Neural progenitor cell (in vitro differentiated cells): ENCODE results near the gene ANLN.

Source experiments
- EZH2 ChIP-seq: fragments of 200-600 bp; sonication (generic); IDR thresholded peaks from 2 replicates; pipeline ENCODE4 v1.6.1; 2017; ENCODE audit warnings: antibody characterized with exemption, mild to moderate bottlenecking, moderate library complexity
- TF ChIP-seq, protein P1 (sequence below): fragments of 200-600 bp; sonication (generic); IDR thresholded peaks from 2 replicates; pipeline ENCODE4 v1.5.1; 2017; ENCODE audit warnings: antibody characterized with exemption, mild to moderate bottlenecking

DNA sequence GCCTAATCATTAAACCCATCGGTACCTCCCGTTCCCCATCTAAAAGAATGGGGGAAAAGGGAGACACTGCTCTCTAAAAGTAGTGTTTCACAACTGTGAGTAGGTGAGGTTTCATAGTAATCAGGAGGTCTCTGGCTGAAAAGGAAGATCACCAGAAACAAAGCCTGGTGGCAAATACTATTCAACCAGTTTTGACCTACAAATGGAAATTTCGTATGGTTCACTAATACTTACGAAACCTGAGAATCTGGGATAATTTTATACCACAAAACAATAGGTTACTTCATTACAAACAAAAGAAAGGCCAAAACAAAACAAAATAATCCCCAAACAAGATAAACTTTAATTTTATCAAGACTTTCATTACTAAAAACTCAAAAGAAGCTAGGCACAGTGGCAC is 28.4 kb upstream of the ANLN start:
- TF ChIP-seq, protein P1, sequence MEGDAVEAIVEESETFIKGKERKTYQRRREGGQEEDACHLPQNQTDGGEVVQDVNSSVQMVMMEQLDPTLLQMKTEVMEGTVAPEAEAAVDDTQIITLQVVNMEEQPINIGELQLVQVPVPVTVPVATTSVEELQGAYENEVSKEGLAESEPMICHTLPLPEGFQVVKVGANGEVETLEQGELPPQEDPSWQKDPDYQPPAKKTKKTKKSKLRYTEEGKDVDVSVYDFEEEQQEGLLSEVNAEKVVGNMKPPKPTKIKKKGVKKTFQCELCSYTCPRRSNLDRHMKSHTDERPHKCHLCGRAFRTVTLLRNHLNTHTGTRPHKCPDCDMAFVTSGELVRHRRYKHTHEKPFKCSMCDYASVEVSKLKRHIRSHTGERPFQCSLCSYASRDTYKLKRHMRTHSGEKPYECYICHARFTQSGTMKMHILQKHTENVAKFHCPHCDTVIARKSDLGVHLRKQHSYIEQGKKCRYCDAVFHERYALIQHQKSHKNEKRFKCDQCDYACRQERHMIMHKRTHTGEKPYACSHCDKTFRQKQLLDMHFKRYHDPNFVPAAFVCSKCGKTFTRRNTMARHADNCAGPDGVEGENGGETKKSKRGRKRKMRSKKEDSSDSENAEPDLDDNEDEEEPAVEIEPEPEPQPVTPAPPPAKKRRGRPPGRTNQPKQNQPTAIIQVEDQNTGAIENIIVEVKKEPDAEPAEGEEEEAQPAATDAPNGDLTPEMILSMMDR = no peak
- no peak for TF ChIP-seq EZH2
